Skeletal muscle tissue (tissue), 4 donors: ENCODE measurements around the gene CPEB3. TPM values are rescaled to one million over a fixed set of nuclear protein-coding genes. Genes with fewer than 3 reads are reported as not detected.
A peak's percentile ranks its signal among the peaks of the same experiment; 100 is the strongest.

Experiments
- H3K27ac ChIP-seq: one replicate; pipeline ENCODE4 v1.7.0; 2013; ENCODE audit warnings: mild to moderate bottlenecking, low read depth, low read length, inconsistent platforms
- H3K27me3 ChIP-seq, 3 donors: one replicate each; pipeline ENCODE4 v1.7.0; 2013; ENCODE audit warnings: low read length in 3 of 3; ENCODE audit not compliant: control insufficient read depth in 3 of 3, insufficient read depth in 3 of 3
- H3K36me3 ChIP-seq, 3 donors: one replicate each; pipeline ENCODE4 v1.7.0; 2013; ENCODE audit warnings: low read length in 3 of 3; ENCODE audit not compliant: control insufficient read depth in 3 of 3, insufficient read depth in 3 of 3
- H3K4me1 ChIP-seq, 3 donors: one replicate each; pipeline ENCODE4 v1.7.0; 2013; ENCODE audit warnings: low read length in 3 of 3, mild to moderate bottlenecking in 3 of 3; ENCODE audit not compliant: control insufficient read depth in 3 of 3, insufficient read depth in 3 of 3
- H3K4me3 ChIP-seq, 3 donors: one replicate each; pipeline ENCODE4 v1.7.0; 2013; ENCODE audit warnings: low read length in 3 of 3
- H3K9ac ChIP-seq, 3 donors: one replicate each; pipeline ENCODE4 v1.7.0; 2013; ENCODE audit warnings: low read length in 3 of 3, mild to moderate bottlenecking in 3 of 3, moderate library complexity in 2 of 3, low read depth in 1 of 3
- H3K9me3 ChIP-seq, 3 donors: one replicate each; pipeline ENCODE4 v1.7.0; 2013; ENCODE audit warnings: low read length in 3 of 3; ENCODE audit not compliant: control insufficient read depth in 3 of 3
- total RNA-seq: library from RNA; depleted of rRNA; stranded (reverse); fragments of >200 nt; gene quantifications from one replicate; pipeline ENCODE4 v1.2.3, GENCODE V29; 2014
- donor health status: Osteomylitis.

Gene CPEB3
- total RNA-seq, 1 donor from 2014 or later = 3.1 TPM

- Histone ChIP-seq H3K9ac (peak overlapping the region; percentile 78 to 88 (median 86)), H3K27me3 (no peaks in the 10 kb centered on the region), H3K4me3 (peak overlapping the region; percentile 74 to 82 (median 79)), H3K36me3 (no peaks in the 10 kb centered on the region), H3K4me1 (peaks cover 20 to 36% (median 27%) of the 10 kb centered on the region in 3 donors), H3K27ac (peak overlapping the region; percentile 92), H3K9me3 (no peaks in the 10 kb centered on the region)
Observed at GRCh38 chr10:92241158-92241500, 49.7 kb downstream of the CPEB3 start.

DNA sequence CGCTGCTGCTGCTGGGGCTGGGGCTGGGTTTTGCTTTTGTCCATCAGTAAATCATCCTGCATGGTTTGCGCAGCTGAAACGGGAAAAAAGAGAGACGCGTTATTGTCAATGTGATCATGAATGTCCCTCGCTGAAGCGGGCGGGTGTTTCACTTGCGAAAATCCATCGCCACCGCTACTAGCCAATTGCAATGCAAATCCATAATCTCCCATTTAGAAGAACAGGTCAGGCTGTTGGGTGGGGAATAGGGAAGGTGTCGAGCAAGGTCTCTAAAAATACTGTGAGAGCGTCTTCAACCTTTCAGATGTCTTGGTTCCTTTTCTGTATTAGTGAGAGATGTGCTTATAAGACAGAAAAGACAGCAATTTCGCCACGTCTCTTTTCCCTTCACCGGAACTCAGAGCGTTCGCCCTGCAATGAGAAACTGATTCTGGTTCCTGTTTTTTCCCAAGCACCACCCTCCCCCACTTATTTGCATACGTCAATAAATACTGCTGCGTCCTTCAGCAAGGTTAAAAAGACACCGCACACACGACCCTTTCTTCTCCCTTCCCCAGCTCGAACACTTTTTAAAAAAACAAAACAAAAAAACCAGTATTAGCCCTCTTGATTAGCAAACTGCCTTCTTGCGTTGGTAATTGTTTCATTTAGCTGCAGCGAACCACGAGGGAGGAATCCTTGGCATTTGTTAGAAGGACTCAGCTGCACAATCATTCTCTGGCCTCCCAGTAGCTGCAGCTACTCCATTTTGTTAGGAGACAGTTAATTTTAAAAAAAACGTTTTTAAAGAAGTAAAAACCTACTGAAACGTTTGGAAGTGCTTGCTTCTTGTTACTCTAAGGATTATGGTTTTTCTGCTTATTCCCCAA, 50.4 kb downstream of the CPEB3 start:
- Histone ChIP-seq H3K27ac (peak overlapping the region; percentile 92), H3K4me1 (peaks cover 23 to 36% (median 27%) of the 10 kb centered on the region in 3 donors), H3K9me3 (no peaks in the 10 kb centered on the region), H3K27me3 (no peaks in the 10 kb centered on the region), H3K9ac (peak overlapping the region; percentile 78 to 88 (median 86)), H3K36me3 (no peaks in the 10 kb centered on the region), H3K4me3 (peak overlapping the region; percentile 74 to 82 (median 79))

GRCh38 chr10:92239600-92240288, 51.1 kb downstream of the CPEB3 start:
- H3K27ac ChIP-seq = peak overlapping the region; percentile 92
- no peaks in the 10 kb centered on the region for H3K9me3 ChIP-seq
- peak overlapping the region; percentile 74 to 82 (median 79) for H3K4me3 ChIP-seq
- H3K4me1 ChIP-seq = peaks cover 23 to 36% (median 27%) of the 10 kb centered on the region in 3 donors
- H3K9ac ChIP-seq = peak overlapping the region; percentile 78 to 88 (median 86)
- no peaks in the 10 kb centered on the region for H3K27me3 ChIP-seq
- H3K36me3 ChIP-seq = peaks cover 0 to 2% (median 0%) of the 10 kb centered on the region in 3 donors

DNA sequence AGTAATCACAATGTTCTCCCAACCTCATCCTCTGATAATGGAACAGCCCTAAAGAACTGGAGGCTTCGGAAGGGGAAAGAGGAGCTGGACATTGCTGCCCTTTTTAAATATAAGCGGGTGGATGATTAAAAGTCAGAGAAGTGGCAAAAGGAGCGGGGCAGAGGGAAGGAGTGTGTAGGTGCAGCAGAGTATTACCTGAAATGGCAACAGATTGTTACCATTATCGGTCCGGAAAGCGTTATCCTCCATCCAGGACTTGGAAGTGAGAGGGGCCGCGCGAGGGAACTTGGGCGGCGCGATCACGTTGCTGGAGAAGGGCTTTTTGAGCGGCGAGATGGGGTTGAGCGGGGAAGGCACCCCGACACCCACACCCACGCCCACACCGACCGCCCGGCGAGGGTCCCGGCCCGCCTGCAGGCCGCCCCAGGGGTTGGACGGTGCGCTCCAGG, 51.7 kb downstream of the CPEB3 start:
- Histone ChIP-seq H3K27ac (peak overlapping the region; percentile 92), H3K27me3 (no peaks in the 10 kb centered on the region), H3K9me3 (no peaks in the 10 kb centered on the region), H3K4me1 (peaks cover 23 to 36% (median 27%) of the 10 kb centered on the region in 3 donors), H3K4me3 (peak overlapping the region; percentile 74 to 82 (median 79)), H3K36me3 (peaks cover 0 to 5% (median 0%) of the 10 kb centered on the region in 3 donors), H3K9ac (peak overlapping the region; percentile 78 to 88 (median 86))

GRCh38 chr10:92238586-92239098, 52.2 kb downstream of the CPEB3 start:
- peak overlapping the region; percentile 74 to 82 (median 79) for H3K4me3 ChIP-seq
- H3K9me3 ChIP-seq = no peaks in the 10 kb centered on the region
- H3K9ac ChIP-seq = peak overlapping the region; percentile 78 to 88 (median 86)
- peak overlapping the region; percentile 92 for H3K27ac ChIP-seq
- H3K27me3 ChIP-seq = no peaks in the 10 kb centered on the region
- H3K4me1 ChIP-seq = peaks cover 23 to 36% (median 27%) of the 10 kb centered on the region in 3 donors
- peaks cover 0 to 5% (median 0%) of the 10 kb centered on the region in 3 donors for H3K36me3 ChIP-seq

GRCh38 chr10:92238054-92238585, 52.8 kb downstream of the CPEB3 start:
- peaks cover 0 to 5% (median 3%) of the 10 kb centered on the region in 3 donors for H3K36me3 ChIP-seq
- H3K9ac ChIP-seq = peak overlapping the region; percentile 78 to 88 (median 86)
- peaks cover 23 to 36% (median 27%) of the 10 kb centered on the region in 3 donors for H3K4me1 ChIP-seq
- H3K9me3 ChIP-seq = no peaks in the 10 kb centered on the region
- peak overlapping the region; percentile 74 to 82 (median 79) for H3K4me3 ChIP-seq
- H3K27me3 ChIP-seq = no peaks in the 10 kb centered on the region
- peak overlapping the region; percentile 92 for H3K27ac ChIP-seq

- no peaks in the 10 kb centered on the region for H3K27me3 ChIP-seq
- H3K9me3 ChIP-seq = no peaks in the 10 kb centered on the region
- peaks cover 5 to 14% (median 11%) of the 10 kb centered on the region in 3 donors for H3K36me3 ChIP-seq
- H3K9ac ChIP-seq = no peak overlapping the region
- peaks cover 3 to 6% (median 6%) of the 10 kb centered on the region in 3 donors for H3K4me1 ChIP-seq
- no peak overlapping the region for H3K27ac ChIP-seq
- H3K4me3 ChIP-seq = no peak overlapping the region
Observed at GRCh38 chr10:92231196-92231595, 59.7 kb downstream of the CPEB3 start.

- Histone ChIP-seq H3K9ac (no peak overlapping the region), H3K27ac (no peak overlapping the region), H3K27me3 (no peaks in the 10 kb centered on the region), H3K4me1 (peaks cover 4 to 5% (median 4%) of the 10 kb centered on the region in 3 donors), H3K36me3 (peaks cover 3% of the 10 kb centered on the region in 3 donors), H3K4me3 (no peak overlapping the region), H3K9me3 (no peaks in the 10 kb centered on the region)
Observed at GRCh38 chr10:92222603-92223262, 68.1 kb downstream of the CPEB3 start.

- H3K4me1 ChIP-seq = peaks cover 0 to 5% (median 4%) of the 10 kb centered on the region in 3 donors
- H3K9me3 ChIP-seq = no peaks in the 10 kb centered on the region
- H3K36me3 ChIP-seq = peaks cover 0 to 4% (median 3%) of the 10 kb centered on the region in 3 donors
- H3K4me3 ChIP-seq = no peak overlapping the region
- H3K9ac ChIP-seq = peak overlapping the region in 1 of 3 donors; percentile 51
- H3K27me3 ChIP-seq = no peaks in the 10 kb centered on the region
- peak overlapping the region; percentile 36 for H3K27ac ChIP-seq
Observed at GRCh38 chr10:92219559-92219958, 71.3 kb downstream of the CPEB3 start.
